ENCODE results near the gene CPEB4.

GRCh38 chr5:173954671-173955521 is 66.7 kb downstream of the CPEB4 start:
- TF ChIP-seq CTCF (IDR thresholded peaks at IDR 0.05) (no peak), POLR2AphosphoS5 (IDR thresholded peaks at IDR 0.05; ENCODE audit: low read depth, low read length) (no peak), SIN3A (IDR thresholded peaks at IDR 0.05; ENCODE audit: borderline replicate concordance, insufficient read depth, low read depth, low read length) (no peak), TCF7L2 (IDR thresholded peaks at IDR 0.05; ENCODE audit: low read depth, low read length) (no peak)
- TF ChIP-seq, protein P1, sequence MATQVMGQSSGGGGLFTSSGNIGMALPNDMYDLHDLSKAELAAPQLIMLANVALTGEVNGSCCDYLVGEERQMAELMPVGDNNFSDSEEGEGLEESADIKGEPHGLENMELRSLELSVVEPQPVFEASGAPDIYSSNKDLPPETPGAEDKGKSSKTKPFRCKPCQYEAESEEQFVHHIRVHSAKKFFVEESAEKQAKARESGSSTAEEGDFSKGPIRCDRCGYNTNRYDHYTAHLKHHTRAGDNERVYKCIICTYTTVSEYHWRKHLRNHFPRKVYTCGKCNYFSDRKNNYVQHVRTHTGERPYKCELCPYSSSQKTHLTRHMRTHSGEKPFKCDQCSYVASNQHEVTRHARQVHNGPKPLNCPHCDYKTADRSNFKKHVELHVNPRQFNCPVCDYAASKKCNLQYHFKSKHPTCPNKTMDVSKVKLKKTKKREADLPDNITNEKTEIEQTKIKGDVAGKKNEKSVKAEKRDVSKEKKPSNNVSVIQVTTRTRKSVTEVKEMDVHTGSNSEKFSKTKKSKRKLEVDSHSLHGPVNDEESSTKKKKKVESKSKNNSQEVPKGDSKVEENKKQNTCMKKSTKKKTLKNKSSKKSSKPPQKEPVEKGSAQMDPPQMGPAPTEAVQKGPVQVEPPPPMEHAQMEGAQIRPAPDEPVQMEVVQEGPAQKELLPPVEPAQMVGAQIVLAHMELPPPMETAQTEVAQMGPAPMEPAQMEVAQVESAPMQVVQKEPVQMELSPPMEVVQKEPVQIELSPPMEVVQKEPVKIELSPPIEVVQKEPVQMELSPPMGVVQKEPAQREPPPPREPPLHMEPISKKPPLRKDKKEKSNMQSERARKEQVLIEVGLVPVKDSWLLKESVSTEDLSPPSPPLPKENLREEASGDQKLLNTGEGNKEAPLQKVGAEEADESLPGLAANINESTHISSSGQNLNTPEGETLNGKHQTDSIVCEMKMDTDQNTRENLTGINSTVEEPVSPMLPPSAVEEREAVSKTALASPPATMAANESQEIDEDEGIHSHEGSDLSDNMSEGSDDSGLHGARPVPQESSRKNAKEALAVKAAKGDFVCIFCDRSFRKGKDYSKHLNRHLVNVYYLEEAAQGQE (IDR thresholded peaks at IDR 0.05; ENCODE audit: insufficient read depth in 1 of 2, low read depth in 2 of 2, low read length in 1 of 2), result no peak

Data from Panc1 (cell line).